SJSA1 (cell line): Measurements from ENCODE around the gene KIF6. TPM values are rescaled to one million over a fixed set of nuclear protein-coding genes. Genes with fewer than 3 reads are reported as not detected.
A peak's percentile ranks its signal among the peaks of the same experiment; 100 is the strongest.
"Not testable (repeated sequence)": the region's sequence is repeated elsewhere in the genome, so short reads cannot be mapped to it uniquely, and the experiment has no call there.

Experiments used
- DNase-seq, 2 experiments: peaks; one replicate each; pipeline ENCODE4 v3.0.0-alpha.2; 2015 to 2020; ENCODE audit warnings: low spot score in 2 of 2, low read depth in 1 of 2
- H3K27ac ChIP-seq: fragments of 250-450 bp; sonication (Bioruptor Pico); 2 replicates; pipeline ENCODE4 v1.5.1; 2020; ENCODE audit warnings: mild to moderate bottlenecking, moderate library complexity
- H3K27me3 ChIP-seq: fragments of 250-450 bp; sonication (Bioruptor Pico); replicated peaks from 2 replicates; pipeline ENCODE4 v1.5.1; 2020; ENCODE audit warnings: mild to moderate bottlenecking, moderate library complexity
- H3K36me3 ChIP-seq: fragments of 250-450 bp; sonication (Bioruptor Pico); 2 replicates; pipeline ENCODE4 v1.5.1; 2020; ENCODE audit warnings: mild to moderate bottlenecking
- H3K4me1 ChIP-seq: fragments of 250-450 bp; sonication (Bioruptor Pico); replicated peaks from 2 replicates; pipeline ENCODE4 v1.6.1; 2021; ENCODE audit warnings: mild to moderate bottlenecking
- H3K4me3 ChIP-seq: fragments of 250-450 bp; sonication (Bioruptor Pico); 2 replicates; pipeline ENCODE4 v1.5.1; 2020; ENCODE audit warnings: mild to moderate bottlenecking
- H3K9me3 ChIP-seq: fragments of 250-450 bp; sonication (Bioruptor Pico); replicated peaks from 2 replicates; pipeline ENCODE4 v1.5.1; 2020; ENCODE audit warnings: mild to moderate bottlenecking
- total RNA-seq: library from RNA; depleted of rRNA; stranded (reverse); fragments of >200 nt; shearing (Covaris generic); gene quantifications from 2 replicates; pipeline ENCODE4 v1.2.3, GENCODE V29; 2014

KIF6 gene
- total RNA-seq, 1 experiment from 2014 or later, result not detected

DNA sequence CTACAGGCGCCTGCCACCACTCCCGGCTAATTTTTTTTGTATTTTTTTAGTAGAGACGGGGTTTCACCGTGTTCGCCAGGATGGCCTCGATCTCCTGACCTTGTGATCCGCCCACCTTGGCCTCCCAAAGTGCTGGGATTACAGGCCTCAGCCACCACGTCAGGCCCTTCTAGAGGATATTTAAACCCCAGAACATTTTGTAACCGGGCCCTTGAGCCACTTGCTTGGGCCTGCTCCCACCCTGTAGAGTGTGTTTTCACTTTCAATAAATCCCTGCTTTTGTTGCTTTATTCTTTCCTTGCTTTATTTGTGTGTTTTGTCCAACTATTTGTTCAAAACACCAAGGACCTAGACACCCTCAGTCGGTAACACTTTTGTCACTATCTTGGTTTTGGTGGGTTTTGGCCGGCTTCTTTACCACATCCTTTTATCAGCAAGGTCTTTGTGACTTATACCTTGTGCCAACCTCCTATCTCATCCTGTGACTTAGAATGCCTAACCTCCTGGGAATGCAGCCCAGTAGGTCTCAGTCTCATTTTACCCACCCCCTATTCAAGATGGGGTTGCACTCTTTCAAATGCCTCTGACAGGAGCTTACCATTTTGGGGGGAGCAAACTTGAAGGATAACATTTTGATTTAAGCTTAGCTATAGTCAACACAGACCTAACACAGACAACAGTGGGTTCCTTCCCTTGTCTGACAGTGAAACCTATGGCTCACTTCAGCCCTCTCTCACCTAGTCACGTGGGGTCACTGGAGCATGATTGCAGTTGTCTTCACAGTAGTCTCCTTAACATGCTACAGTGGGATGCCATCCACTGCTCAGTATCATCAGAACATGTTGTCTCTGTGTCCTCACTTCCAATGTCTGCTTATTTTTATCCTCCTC, 27.9 kb upstream of the KIF6 start:
- Histone ChIP-seq H3K4me1 (no peaks in the 10 kb centered on the region), H3K9me3 (no peaks in the 10 kb centered on the region), H3K36me3 (no peaks in the 10 kb centered on the region), H3K27ac (no peak overlapping the region), H3K4me3 (no peak overlapping the region), H3K27me3 (no peaks in the 10 kb centered on the region)
- no peak for DNase-seq

DNA sequence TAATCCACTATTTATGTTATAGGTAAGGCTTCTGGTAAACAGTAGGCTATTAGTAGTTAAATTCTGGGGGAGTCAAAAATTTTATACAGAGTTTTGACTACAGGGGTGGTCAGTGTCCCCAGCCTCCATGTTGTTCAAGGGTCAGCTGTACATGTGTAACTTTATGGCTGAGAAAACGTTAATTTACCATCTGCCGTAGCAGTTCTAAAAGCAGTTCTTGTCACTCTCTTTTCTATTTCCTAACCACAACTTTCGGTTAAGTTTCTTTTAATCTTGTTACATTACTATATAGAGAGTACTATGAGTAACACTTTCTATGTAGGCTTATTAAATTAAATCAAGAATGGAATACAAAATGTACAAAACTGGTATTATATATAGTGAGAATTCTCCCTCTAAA, 21.6 kb upstream of the KIF6 start:
- Histone ChIP-seq H3K4me1 (no peaks in the 10 kb centered on the region), H3K36me3 (no peaks in the 10 kb centered on the region), H3K9me3 (no peaks in the 10 kb centered on the region), H3K27me3 (no peaks in the 10 kb centered on the region), H3K27ac (no peak overlapping the region), H3K4me3 (no peak overlapping the region)
- DNase-seq, result no peak

DNA sequence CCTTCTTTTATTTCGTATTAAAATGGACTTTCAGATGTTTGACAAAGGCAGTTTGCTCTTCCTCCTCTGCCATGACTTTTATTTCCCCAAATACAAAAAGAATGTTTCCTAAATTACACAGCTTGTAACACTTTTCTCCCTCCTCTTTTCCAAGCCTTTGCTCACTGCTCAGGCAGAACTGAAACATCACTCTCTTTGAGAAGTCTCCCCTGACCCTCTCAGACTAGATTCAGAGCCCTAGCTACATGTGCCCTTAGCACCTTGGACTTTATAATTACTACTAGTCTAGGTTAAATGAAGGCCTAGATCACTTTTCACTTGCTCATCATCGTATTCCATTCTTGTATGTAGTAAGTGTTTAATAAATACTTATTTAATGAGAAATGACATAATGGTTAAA, 8.5 kb upstream of the KIF6 start:
- Histone ChIP-seq H3K9me3 (no peaks in the 10 kb centered on the region), H3K27ac (no peak overlapping the region), H3K4me1 (no peaks in the 10 kb centered on the region), H3K4me3 (no peak overlapping the region), H3K36me3 (no peaks in the 10 kb centered on the region), H3K27me3 (no peaks in the 10 kb centered on the region)
- DNase-seq, result no peak

DNA sequence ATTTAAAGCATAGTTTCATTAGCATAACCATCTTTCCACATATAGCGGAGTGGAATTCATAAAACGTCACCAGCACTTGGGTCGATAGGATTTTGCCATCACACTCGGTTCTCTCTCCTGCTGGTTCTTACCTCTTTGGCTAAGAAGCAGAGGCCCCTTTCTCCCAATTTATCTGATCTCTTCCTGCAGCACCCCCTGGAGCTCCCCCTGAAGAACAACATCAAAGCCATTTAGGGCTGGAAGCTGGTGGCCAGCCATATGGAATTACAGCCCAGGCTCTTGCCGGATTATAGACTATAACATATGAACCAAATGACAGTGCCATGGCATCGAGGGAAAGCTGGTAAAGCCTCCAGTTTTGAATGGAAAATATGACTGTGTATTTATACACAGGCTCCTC, 6.4 kb upstream of the KIF6 start:
- Histone ChIP-seq H3K27me3 (no peaks in the 10 kb centered on the region), H3K36me3 (no peaks in the 10 kb centered on the region), H3K4me3 (no peak overlapping the region), H3K4me1 (no peaks in the 10 kb centered on the region), H3K27ac (no peak overlapping the region), H3K9me3 (no peaks in the 10 kb centered on the region)
- no peak for DNase-seq

DNA sequence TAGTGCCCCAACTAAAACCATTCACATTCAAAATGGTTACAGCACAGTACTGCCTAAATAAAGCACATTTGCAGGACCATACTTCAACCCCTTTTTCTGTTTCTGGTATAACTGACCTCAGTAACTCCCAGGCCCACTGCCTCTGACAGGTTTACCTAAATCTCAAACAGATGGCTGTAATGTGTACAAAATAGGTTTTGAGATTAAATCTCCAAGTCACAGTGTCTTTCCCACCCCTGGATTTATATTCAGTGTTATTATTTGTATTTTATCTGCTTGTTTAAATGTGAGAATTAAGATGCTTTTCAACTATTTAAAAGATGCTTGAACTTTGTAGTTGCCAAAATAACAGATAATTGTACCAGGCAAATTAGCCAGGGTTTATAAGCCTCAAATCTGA, 4.7 kb upstream of the KIF6 start:
- Histone ChIP-seq H3K9me3 (no peaks in the 10 kb centered on the region), H3K27ac (no peak overlapping the region), H3K4me3 (no peak overlapping the region), H3K27me3 (no peaks in the 10 kb centered on the region), H3K36me3 (no peaks in the 10 kb centered on the region), H3K4me1 (peaks cover 4% of the 10 kb centered on the region; the same call in 1 of the 2 replicates)
- no peak for DNase-seq

DNA sequence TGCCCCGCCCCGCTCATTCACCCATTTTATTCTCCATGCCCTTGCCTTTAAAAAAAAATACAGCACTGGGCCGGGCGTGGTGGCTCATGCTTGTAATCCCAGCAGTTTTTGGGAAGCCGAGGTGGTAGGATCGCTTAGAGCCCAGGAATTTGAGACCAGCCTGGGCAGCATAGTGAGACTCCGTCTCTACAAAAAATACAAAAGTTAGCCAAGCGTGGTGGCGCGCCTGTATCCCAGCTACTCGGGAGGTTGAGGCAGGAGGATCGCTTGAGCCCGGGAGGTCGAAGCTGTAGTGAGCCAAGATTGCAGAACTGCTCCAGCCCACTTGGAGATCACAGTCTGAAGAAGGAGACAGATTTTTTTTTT, 407 bp upstream of the KIF6 start:
- no peak overlapping the region for H3K27ac ChIP-seq
- no peak for DNase-seq
- H3K36me3 ChIP-seq, result no peaks in the 10 kb centered on the region
- H3K9me3 ChIP-seq, result no peaks in the 10 kb centered on the region
- H3K4me1 ChIP-seq, result peaks cover 6% of the 10 kb centered on the region; the same call in 1 of the 2 replicates
- no peaks in the 10 kb centered on the region for H3K27me3 ChIP-seq
- H3K4me3 ChIP-seq, result peak overlapping the region; percentile 44

DNA sequence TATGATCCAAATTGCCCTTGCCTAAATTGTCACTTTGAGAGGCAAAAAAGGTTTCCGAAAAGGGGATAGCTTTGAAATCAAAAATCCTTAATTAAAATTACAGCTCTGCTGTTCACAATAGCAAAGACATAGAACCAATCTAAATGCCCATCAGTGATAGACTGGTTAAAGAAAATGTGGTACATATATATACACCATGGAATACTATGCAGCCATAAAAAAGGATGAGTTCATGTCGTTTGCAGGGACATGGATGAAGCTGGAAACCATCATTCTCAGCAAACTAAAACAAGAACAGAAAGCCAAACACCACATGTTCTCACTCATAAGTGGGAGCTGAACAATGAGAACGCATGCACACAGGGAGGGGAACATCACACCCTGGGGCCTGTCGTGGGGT, 1.9 kb downstream of the KIF6 start:
- H3K27ac ChIP-seq, H3K4me3 ChIP-seq, H3K4me1 ChIP-seq, DNase-seq, H3K9me3 ChIP-seq, H3K36me3 ChIP-seq, H3K27me3 ChIP-seq: not testable (repeated sequence)

DNA sequence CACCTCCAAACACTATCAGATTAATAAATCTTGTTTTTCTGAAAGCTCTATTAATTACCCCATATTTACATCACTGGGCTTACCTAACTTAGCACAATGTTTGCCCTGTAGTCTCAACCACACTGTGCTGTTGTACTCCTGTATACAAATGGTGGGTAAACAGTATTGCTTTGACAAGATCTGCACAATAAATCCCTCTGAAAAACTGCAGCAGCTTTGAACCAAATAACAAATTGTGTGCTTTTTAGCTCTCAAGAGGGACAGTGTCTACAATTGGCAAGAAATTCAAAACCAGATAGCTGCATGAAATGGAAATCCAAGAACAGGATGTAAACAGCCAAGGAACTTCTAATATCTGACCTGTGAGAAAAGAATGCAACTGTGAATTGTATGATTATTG, 10.4 kb downstream of the KIF6 start:
- Histone ChIP-seq H3K27ac (no peak overlapping the region), H3K4me3 (no peak overlapping the region), H3K27me3 (no peaks in the 10 kb centered on the region), H3K4me1 (no peaks in the 10 kb centered on the region), H3K36me3 (no peaks in the 10 kb centered on the region), H3K9me3 (no peaks in the 10 kb centered on the region)
- DNase-seq, result no peak

DNA sequence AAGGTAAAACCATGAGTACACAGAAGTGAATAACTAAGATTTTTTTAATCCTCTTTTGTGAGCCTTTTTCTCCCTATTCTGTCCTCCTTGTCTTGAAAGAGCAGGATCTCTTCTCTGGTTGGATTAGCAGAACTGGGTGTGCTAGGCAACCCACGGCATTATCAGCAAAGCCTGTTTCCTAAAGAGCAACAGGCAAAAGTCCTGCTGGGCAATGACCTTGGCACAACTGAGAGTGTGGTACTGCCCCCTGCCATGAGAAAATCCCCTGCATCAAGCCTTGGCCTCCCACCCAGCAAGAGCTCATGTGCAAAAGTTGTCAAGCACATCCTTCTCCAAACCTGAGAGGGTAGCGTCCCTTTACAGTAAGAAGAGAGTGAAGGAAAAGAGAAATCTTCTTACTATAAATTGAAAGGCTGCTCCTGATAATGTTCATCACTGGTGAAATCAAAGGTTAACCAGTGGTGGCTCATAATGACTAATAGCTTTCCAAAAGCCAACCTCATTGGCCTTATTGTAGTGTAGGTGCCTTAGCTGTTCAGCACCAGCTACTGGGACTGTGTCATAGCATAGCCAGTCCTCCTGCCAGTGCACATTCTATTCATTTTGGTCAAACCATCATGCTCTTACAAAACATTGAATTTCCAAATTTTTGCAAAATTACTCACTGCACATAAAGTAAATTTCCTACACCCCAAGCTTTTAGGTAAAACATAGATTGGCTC, 17.1 kb downstream of the KIF6 start:
- H3K4me1 ChIP-seq, result no peaks in the 10 kb centered on the region

DNA sequence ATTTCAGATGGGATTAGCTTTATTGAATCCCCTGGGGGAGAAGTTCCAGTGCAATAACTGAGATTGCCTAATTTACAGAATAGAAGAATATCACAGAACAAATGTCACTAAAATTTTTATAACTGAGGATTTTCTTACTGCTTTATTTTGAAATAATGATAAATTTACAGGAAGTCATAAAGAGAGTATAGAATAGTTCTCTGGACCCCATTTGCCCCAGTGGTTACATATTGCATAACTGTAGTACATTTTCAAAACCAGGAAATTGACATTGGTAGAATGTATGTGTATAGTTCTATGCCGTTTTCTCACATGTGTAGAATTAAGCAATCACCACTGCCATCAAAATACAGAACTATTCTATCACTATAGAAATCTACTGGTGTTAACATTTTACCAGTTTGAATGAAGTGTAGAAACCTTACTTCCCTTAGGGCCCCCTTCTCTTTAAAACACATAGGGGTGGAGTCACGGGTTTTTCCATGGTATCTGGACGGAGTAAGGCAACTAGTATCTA, 18.3 kb downstream of the KIF6 start:
- no peak for DNase-seq
- no peak overlapping the region for H3K27ac ChIP-seq
- H3K4me1 ChIP-seq, result no peaks in the 10 kb centered on the region
- no peaks in the 10 kb centered on the region for H3K27me3 ChIP-seq
- H3K9me3 ChIP-seq, result no peaks in the 10 kb centered on the region
- no peak overlapping the region for H3K4me3 ChIP-seq
- no peaks in the 10 kb centered on the region for H3K36me3 ChIP-seq

More for the DNA sequence above, 17.1 kb downstream of the KIF6 start:
- Histone ChIP-seq H3K36me3 (no peaks in the 10 kb centered on the region), H3K4me3 (no peak overlapping the region), H3K27me3 (no peaks in the 10 kb centered on the region), H3K27ac (no peak overlapping the region), H3K9me3 (no peaks in the 10 kb centered on the region)
- no peak for DNase-seq

DNA sequence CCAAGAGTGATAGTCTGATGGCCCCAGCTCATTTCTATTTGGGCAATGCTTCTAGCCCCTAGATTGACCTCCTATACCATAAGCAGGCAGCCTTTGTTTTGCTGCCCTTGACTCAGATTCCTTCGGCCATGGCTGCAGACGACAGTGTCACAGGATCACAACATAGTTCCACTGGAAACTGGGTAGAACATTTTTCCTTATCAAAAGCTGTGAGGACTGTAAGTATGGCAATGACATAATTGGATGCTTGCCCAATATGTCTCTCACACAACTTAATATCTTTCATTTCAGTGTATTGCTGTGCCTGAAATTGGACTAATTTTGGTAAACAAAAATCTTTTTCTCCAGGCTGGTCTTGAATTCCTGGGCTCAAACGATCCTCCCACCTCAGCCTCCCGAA, 22.9 kb downstream of the KIF6 start:
- DNase-seq, result no peak
- no peaks in the 10 kb centered on the region for H3K27me3 ChIP-seq
- no peaks in the 10 kb centered on the region for H3K9me3 ChIP-seq
- H3K4me3 ChIP-seq, result no peak overlapping the region
- H3K36me3 ChIP-seq, result no peaks in the 10 kb centered on the region
- no peak overlapping the region for H3K27ac ChIP-seq
- no peaks in the 10 kb centered on the region for H3K4me1 ChIP-seq

DNA sequence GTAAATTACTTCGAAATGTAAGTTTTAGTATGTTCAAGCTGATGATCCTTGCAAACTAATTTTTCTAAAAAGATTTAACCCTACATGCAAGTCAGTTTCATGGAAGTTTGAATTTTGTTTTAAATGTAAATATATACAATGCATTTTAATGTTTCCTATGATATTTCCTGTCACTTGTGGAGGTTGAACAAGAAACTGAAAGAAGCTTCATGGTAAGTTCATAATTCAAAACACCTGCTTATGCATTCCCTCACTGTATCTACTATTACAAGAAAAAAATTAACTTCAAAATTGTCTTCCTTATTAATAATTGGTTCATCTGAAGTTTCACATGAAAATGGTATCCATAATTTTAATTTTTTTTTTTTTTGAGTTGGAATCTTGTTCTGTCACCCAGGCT, 24.8 kb downstream of the KIF6 start:
- Histone ChIP-seq H3K4me1 (no peaks in the 10 kb centered on the region), H3K27ac (no peak overlapping the region), H3K36me3 (no peaks in the 10 kb centered on the region), H3K27me3 (no peaks in the 10 kb centered on the region), H3K4me3 (no peak overlapping the region), H3K9me3 (no peaks in the 10 kb centered on the region)
- DNase-seq, result no peak

DNA sequence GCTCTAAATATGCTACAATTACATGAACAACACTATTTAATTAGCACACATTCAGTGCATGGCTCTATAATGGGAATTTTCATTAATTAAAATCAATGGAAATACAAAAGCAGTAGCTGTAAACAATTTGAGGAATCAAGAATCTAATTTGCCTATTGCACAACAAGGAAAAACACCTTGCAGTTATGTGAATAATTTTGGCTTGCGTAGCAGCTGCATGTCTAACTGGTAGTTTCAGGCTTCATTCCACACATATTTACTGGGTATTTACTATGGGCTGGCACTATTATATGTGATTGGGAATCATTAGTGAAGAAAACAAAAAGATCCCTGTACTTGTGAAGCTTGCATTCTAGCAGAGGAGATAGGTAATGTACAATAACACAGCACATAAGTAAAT, 26.4 kb downstream of the KIF6 start:
- H3K27ac ChIP-seq, result no peak overlapping the region
- H3K27me3 ChIP-seq, result no peaks in the 10 kb centered on the region
- H3K9me3 ChIP-seq, result no peaks in the 10 kb centered on the region
- H3K4me1 ChIP-seq, result no peaks in the 10 kb centered on the region
- H3K36me3 ChIP-seq, result no peaks in the 10 kb centered on the region
- DNase-seq, result no peak
- H3K4me3 ChIP-seq, result no peak overlapping the region

DNA sequence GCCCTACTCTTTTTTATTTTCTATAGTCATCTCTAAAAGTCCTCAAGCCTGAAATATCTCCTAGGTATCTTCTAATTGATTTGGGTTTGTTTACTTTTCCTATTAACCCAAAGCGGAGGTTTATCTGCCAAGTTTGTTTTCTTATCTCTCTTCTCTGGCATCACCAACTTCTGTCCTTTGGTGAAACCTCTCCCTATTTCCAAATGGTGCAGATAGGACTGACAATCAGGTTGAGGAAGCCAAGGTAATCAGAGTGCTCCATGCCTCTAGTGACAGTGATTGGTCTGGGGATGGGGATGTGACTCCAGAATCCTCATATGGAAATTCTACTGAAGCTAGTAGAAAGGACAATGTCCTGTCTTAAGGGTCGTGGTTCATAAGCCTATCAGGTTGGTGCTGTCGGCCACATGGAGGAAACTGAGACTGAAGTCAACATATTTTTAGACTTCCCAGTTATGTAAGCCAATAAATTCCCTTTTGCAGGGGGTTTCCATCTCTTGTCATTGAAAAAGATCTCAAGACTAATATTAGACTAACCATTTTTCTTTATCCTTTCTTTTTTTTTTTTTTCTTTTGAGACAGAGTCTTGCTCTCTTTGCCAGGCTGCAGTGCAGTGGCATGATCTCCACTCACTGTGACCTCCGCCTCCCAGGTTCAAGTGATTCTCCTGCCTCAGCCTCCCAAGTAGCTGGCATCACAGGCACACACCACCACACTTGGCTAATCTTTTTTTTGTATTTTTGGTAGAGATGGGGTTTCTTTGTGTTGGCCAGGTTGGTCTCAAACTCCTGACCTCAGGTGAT, 28.0 kb downstream of the KIF6 start:
- no peak for DNase-seq
- no peaks in the 10 kb centered on the region for H3K36me3 ChIP-seq

More for the DNA sequence above, 28.0 kb downstream of the KIF6 start:
- Histone ChIP-seq H3K9me3 (no peaks in the 10 kb centered on the region), H3K4me3 (no peak overlapping the region), H3K27me3 (no peaks in the 10 kb centered on the region), H3K27ac (no peak overlapping the region), H3K4me1 (no peaks in the 10 kb centered on the region)
